ENCODE measurements around the gene FRY.

The FRY gene

GRCh38 chr13:32086791-32087441 lies 55.3 kb downstream of the FRY start:
- no peak for DNase-seq (ENCODE audit: low read depth)

- DNase-seq (ENCODE audit: low read depth): no peak
Observed at GRCh38 chr13:32087955-32088747, 56.6 kb downstream of the FRY start.

- no peak for DNase-seq (ENCODE audit: low read depth)
Observed at GRCh38 chr13:32092496-32092895, 60.9 kb downstream of the FRY start.

GRCh38 chr13:32093006-32093405 lies 61.4 kb downstream of the FRY start:
- no peak for DNase-seq (ENCODE audit: low read depth)

GRCh38 chr13:32098272-32098671 lies 66.7 kb downstream of the FRY start:
- no peak for DNase-seq (ENCODE audit: low read depth)

- no peak for DNase-seq (ENCODE audit: low read depth)
Observed at GRCh38 chr13:32105653-32106313, 74.2 kb downstream of the FRY start.

GRCh38 chr13:32107474-32107873 lies 75.9 kb downstream of the FRY start:
- peak; percentile 36 for DNase-seq (ENCODE audit: low read depth)

GRCh38 chr13:32107973-32108372 lies 76.4 kb downstream of the FRY start:
- no peak for DNase-seq (ENCODE audit: low read depth)

GRCh38 chr13:32113532-32113931 lies 82.0 kb downstream of the FRY start:
- no peak for DNase-seq (ENCODE audit: low read depth)

GRCh38 chr13:32114284-32114950 lies 82.8 kb downstream of the FRY start:
- no peak for DNase-seq (ENCODE audit: low read depth)

GRCh38 chr13:32115066-32115465 lies 83.5 kb downstream of the FRY start:
- DNase-seq (ENCODE audit: low read depth): no peak

- no peak for DNase-seq (ENCODE audit: low read depth)
Observed at GRCh38 chr13:32116210-32116609, 84.6 kb downstream of the FRY start.

GRCh38 chr13:32117001-32117400 lies 85.4 kb downstream of the FRY start:
- DNase-seq (ENCODE audit: low read depth): no peak

- no peak for DNase-seq (ENCODE audit: low read depth)
Observed at GRCh38 chr13:32117701-32118100, 86.1 kb downstream of the FRY start.

GRCh38 chr13:32121316-32121715 lies 89.7 kb downstream of the FRY start:
- no peak for DNase-seq (ENCODE audit: low read depth)

GRCh38 chr13:32124743-32125142 lies 93.2 kb downstream of the FRY start:
- DNase-seq (ENCODE audit: low read depth): no peak

GRCh38 chr13:32125221-32125689 lies 93.7 kb downstream of the FRY start:
- DNase-seq (ENCODE audit: low read depth): no peak

- no peak for DNase-seq (ENCODE audit: low read depth)
Observed at GRCh38 chr13:32125751-32126150, 94.2 kb downstream of the FRY start.

GRCh38 chr13:32126278-32126677 lies 94.7 kb downstream of the FRY start:
- DNase-seq (ENCODE audit: low read depth): no peak

- DNase-seq (ENCODE audit: low read depth): no peak
Observed at GRCh38 chr13:32126756-32127155, 95.2 kb downstream of the FRY start.

- no peak for DNase-seq (ENCODE audit: low read depth)
Observed at GRCh38 chr13:32127691-32128090, 96.1 kb downstream of the FRY start.

GRCh38 chr13:32134241-32135055 lies 102.9 kb downstream of the FRY start:
- DNase-seq (ENCODE audit: low read depth): no peak
